Thymus (tissue), 11 donors: ENCODE results near the gene STK36. TPM values are rescaled to one million over a fixed set of nuclear protein-coding genes. Genes with fewer than 3 reads are reported as not detected.
A peak's percentile ranks its signal among the peaks of the same experiment; 100 is the strongest.

Source experiments
- DNase-seq, 9 donors: peaks; one replicate each; pipeline ENCODE4 v3.0.0-alpha.2; 2013; ENCODE audit warnings: low spot score in 9 of 9, low read depth in 6 of 9, missing footprints in 1 of 9
- H3K27ac ChIP-seq, 2 donors: one replicate each; pipeline ENCODE4 v1.5.1; 2013; ENCODE audit warnings: control low read depth in 1 of 2, low read depth in 1 of 2, low read length in 1 of 2, mild to moderate bottlenecking in 1 of 2, moderate library complexity in 1 of 2
- H3K27me3 ChIP-seq, 2 donors: one replicate each; pipeline ENCODE4 v1.5.1; 2013; ENCODE audit warnings: low read length in 1 of 2; ENCODE audit not compliant: control insufficient read depth in 2 of 2, insufficient read depth in 1 of 2
- H3K36me3 ChIP-seq, 2 donors: one replicate each; pipeline ENCODE4 v1.5.1; 2013; ENCODE audit warnings: low read length in 1 of 2, mild to moderate bottlenecking in 1 of 2, moderate library complexity in 1 of 2; ENCODE audit not compliant: control insufficient read depth in 2 of 2, insufficient read depth in 2 of 2
- H3K4me1 ChIP-seq, 2 donors: one replicate each; pipeline ENCODE4 v1.5.1; 2013; ENCODE audit warnings: low read length in 2 of 2; ENCODE audit not compliant: control insufficient read depth in 2 of 2, insufficient read depth in 2 of 2
- H3K4me3 ChIP-seq, 2 donors: one replicate each; pipeline ENCODE4 v1.5.1; 2013; ENCODE audit warnings: low read length in 2 of 2, control low read depth in 1 of 2, mild to moderate bottlenecking in 1 of 2
- H3K9me3 ChIP-seq, 2 donors: one replicate each; pipeline ENCODE4 v1.5.1; 2013; ENCODE audit warnings: low read length in 1 of 2, mild to moderate bottlenecking in 1 of 2; ENCODE audit not compliant: control insufficient read depth in 2 of 2, insufficient read depth in 1 of 2
- WGBS: extraction: QIAGEN DNeasy Blood & Tissue Kit; methylation state at CpG from one replicate; pipeline ENCODE4 v1.1.7; 2013; 5-methylcytosine and 5-hydroxymethylcytosine counted together
- polyA plus RNA-seq: library from polyadenylated mRNA; stranded (reverse); fragments of 200-250 nt; gene quantifications from one replicate; pipeline ENCODE4 v1.2.3, GENCODE V29; 2013
- total RNA-seq: library from RNA; stranded (reverse); fragments of 120-200 nt; gene quantifications from one replicate; pipeline ENCODE4 v1.2.4, GENCODE V29; 2013
- donor health status: healthy.

The STK36 gene
- total and polyA plus RNA-seq, 2 donors = 6.0 to 19.1 TPM

GRCh38 chr2:218720048-218721041, 48.5 kb downstream of the STK36 start:
- H3K9me3 ChIP-seq = no peaks in the 10 kb centered on the region
- H3K27ac ChIP-seq = no peak overlapping the region
- H3K36me3 ChIP-seq = peaks cover 0 to 6% of the 10 kb centered on the region in 2 donors
- 97% methylated on average over 19 of the region's 19 CpGs for WGBS
- H3K4me1 ChIP-seq = no peaks in the 10 kb centered on the region
- H3K27me3 ChIP-seq = no peaks in the 10 kb centered on the region
- no peak overlapping the region for H3K4me3 ChIP-seq
- no peak for DNase-seq

GRCh38 chr2:218721488-218721887, 49.6 kb downstream of the STK36 start:
- H3K27ac ChIP-seq = no peak overlapping the region
- DNase-seq = no peak
- H3K27me3 ChIP-seq = no peaks in the 10 kb centered on the region

GRCh38 chr2:218721934-218722333, 50.0 kb downstream of the STK36 start:
- 99% methylated on average over 2 of the region's 2 CpGs for WGBS
- Histone ChIP-seq H3K36me3 (no peaks in the 10 kb centered on the region), H3K4me3 (no peak overlapping the region), H3K9me3 (peaks cover 1 to 8% of the 10 kb centered on the region in 2 donors), H3K27me3 (no peaks in the 10 kb centered on the region), H3K27ac (no peak overlapping the region), H3K4me1 (no peaks in the 10 kb centered on the region)
- DNase-seq = no peak

More at GRCh38 chr2:218721488-218721887, 49.6 kb downstream of the STK36 start:
- H3K4me3 ChIP-seq = no peak overlapping the region
- H3K36me3 ChIP-seq = no peaks in the 10 kb centered on the region
- no peaks in the 10 kb centered on the region for H3K4me1 ChIP-seq
- peaks cover 1 to 3% of the 10 kb centered on the region in 2 donors for H3K9me3 ChIP-seq

GRCh38 chr2:218722419-218722818, 50.5 kb downstream of the STK36 start:
- Histone ChIP-seq H3K4me3 (no peak overlapping the region), H3K27ac (peak overlapping the region in 1 of 2 donors; percentile 18), H3K4me1 (no peaks in the 10 kb centered on the region), H3K9me3 (peaks cover 1 to 13% of the 10 kb centered on the region in 2 donors), H3K36me3 (no peaks in the 10 kb centered on the region), H3K27me3 (no peaks in the 10 kb centered on the region)
- WGBS = 21% methylated on average over 1 of the region's 1 CpG
- no peak for DNase-seq

GRCh38 chr2:218722876-218723785, 51.2 kb downstream of the STK36 start:
- peaks cover 1 to 15% of the 10 kb centered on the region in 2 donors for H3K9me3 ChIP-seq
- H3K27me3 ChIP-seq = no peaks in the 10 kb centered on the region
- DNase-seq = no peak
- H3K27ac ChIP-seq = no peak overlapping the region
- WGBS = 91% methylated on average over 1 of the region's 1 CpG
- H3K4me3 ChIP-seq = no peak overlapping the region
- H3K36me3 ChIP-seq = no peaks in the 10 kb centered on the region
- no peaks in the 10 kb centered on the region for H3K4me1 ChIP-seq

GRCh38 chr2:218726004-218726574, 54.2 kb downstream of the STK36 start:
- H3K27me3 ChIP-seq = no peaks in the 10 kb centered on the region
- whole genome bisulfite sequencing = over 99% methylated on average over 6 of the region's 6 CpGs
- H3K4me1 ChIP-seq = no peaks in the 10 kb centered on the region
- H3K9me3 ChIP-seq = peaks cover 1 to 15% of the 10 kb centered on the region in 2 donors
- no peak for DNase-seq
- H3K36me3 ChIP-seq = peaks cover 0 to 4% of the 10 kb centered on the region in 2 donors
- H3K4me3 ChIP-seq = no peak overlapping the region
- H3K27ac ChIP-seq = no peak overlapping the region

GRCh38 chr2:218727502-218728165, 55.7 kb downstream of the STK36 start:
- peaks cover 0 to 4% of the 10 kb centered on the region in 2 donors for H3K36me3 ChIP-seq
- H3K27me3 ChIP-seq = no peaks in the 10 kb centered on the region
- DNase-seq = no peak
- H3K4me1 ChIP-seq = no peaks in the 10 kb centered on the region
- no peak overlapping the region for H3K4me3 ChIP-seq
- 99% methylated on average over 6 of the region's 6 CpGs for WGBS
- H3K9me3 ChIP-seq = peaks cover 1 to 15% of the 10 kb centered on the region in 2 donors
- H3K27ac ChIP-seq = no peak overlapping the region

GRCh38 chr2:218729640-218730039, 57.8 kb downstream of the STK36 start:
- Histone ChIP-seq H3K4me3 (no peak overlapping the region), H3K27me3 (no peaks in the 10 kb centered on the region), H3K27ac (no peak overlapping the region), H3K36me3 (peaks cover 0 to 4% of the 10 kb centered on the region in 2 donors), H3K4me1 (peaks cover 0 to 3% of the 10 kb centered on the region in 2 donors), H3K9me3 (peaks cover 1 to 15% of the 10 kb centered on the region in 2 donors)
- WGBS = 97% methylated on average over 3 of the region's 3 CpGs
- DNase-seq = no peak
